ENCODE measurements around the gene CDK4. TPM values are rescaled to one million over a fixed set of nuclear protein-coding genes. Genes with fewer than 3 reads are reported as not detected.

CDK4 gene
- total RNA-seq, 1 donor from 2014 or later: 120 TPM

DNA sequence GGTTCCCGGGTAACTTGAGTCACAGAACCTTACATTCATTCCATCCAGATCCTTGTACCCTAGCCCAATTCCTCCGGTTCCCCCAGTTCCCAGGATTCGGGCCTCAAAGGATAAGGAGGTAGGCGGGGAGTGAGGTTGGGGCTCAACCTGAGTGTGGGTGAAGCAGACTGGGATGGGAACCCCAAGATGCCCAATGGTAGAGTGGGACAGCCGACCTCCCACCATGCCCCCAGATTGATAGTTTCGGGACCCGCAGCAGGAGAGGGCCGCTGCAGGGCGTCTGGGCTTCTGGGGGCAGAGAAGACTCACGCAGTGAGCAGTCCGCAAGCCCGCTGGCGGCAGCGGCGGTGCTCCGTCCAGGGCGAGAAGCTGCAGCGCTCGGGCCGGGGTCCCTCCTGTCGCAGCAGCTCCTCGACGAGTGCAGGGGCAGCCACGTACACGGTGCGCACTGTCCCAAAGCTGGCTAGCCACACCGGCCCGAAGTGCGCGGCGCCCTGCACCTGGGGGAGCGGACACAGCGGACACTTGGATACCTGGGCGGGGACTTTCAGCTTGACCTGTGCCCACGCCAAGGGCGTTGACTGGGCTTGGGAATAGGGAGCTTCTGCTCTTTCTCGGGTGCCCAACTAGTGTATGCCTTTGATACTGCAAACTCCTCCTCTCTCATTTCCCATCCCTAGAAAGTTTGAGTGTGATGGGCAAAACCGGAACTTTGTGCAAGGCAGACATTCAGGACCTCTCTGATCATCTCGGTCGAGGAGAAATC, 13.8 kb upstream of the CDK4 start:
- H3K36me3 Mint-ChIP-seq (ENCODE audit: low read depth, unreplicated experiment): peaks cover 8% of the 10 kb centered on the region
- H3K4me3 Mint-ChIP-seq (ENCODE audit: unreplicated experiment): peak overlapping the region; percentile 65
- H3K27ac Mint-ChIP-seq (ENCODE audit: unreplicated experiment): no peak overlapping the region
- no peaks in the 10 kb centered on the region for H3K9me3 Mint-ChIP-seq (ENCODE audit: unreplicated experiment)
- H3K4me1 Mint-ChIP-seq (ENCODE audit: unreplicated experiment): peaks cover 28% of the 10 kb centered on the region
- H3K27me3 Mint-ChIP-seq (ENCODE audit: unreplicated experiment): peaks cover 32% of the 10 kb centered on the region
- DNase-seq (ENCODE audit: low spot score): no peak
- TF ChIP-seq, protein P1, sequence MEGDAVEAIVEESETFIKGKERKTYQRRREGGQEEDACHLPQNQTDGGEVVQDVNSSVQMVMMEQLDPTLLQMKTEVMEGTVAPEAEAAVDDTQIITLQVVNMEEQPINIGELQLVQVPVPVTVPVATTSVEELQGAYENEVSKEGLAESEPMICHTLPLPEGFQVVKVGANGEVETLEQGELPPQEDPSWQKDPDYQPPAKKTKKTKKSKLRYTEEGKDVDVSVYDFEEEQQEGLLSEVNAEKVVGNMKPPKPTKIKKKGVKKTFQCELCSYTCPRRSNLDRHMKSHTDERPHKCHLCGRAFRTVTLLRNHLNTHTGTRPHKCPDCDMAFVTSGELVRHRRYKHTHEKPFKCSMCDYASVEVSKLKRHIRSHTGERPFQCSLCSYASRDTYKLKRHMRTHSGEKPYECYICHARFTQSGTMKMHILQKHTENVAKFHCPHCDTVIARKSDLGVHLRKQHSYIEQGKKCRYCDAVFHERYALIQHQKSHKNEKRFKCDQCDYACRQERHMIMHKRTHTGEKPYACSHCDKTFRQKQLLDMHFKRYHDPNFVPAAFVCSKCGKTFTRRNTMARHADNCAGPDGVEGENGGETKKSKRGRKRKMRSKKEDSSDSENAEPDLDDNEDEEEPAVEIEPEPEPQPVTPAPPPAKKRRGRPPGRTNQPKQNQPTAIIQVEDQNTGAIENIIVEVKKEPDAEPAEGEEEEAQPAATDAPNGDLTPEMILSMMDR (IDR thresholded peaks at IDR 0.05; ENCODE audit: unreplicated experiment): no peak

DNA sequence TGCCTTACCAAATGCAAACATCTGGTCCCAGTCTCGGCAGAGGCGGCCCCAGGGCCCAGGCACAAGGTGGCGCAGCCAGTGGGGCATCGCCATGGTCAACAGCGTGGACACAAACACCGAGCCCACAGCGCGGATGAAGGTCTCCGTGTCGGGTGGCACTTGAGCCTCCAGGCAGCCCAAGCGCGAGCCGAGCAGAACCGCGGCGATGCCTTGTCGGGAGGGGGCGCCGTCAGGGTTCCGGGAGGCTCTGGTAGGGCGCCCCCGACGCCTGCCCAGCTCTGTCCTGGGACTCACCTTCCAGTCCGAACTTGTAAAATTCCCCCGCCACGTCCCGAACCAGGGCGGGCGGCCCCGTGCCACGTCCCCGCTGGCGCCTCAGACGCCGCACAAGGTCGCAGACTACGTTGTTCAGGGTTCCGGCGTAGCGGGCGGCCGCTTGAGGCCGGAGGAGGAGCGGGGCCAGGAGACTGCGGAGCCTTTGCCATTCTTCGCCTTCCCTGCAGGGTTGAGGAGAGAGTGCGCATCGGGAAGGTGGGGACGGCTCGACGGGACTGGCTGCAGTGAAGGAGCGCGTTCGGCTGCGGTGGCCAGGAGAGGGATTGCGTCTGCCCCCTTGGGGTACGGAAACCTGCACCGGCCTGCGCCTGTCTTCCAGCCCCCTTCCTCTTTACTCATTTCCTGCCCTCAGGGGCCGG, 13.0 kb upstream of the CDK4 start:
- peaks cover 29% of the 10 kb centered on the region for H3K27me3 Mint-ChIP-seq (ENCODE audit: unreplicated experiment)
- no peak overlapping the region for H3K4me3 Mint-ChIP-seq (ENCODE audit: unreplicated experiment)
- peaks cover 8% of the 10 kb centered on the region for H3K36me3 Mint-ChIP-seq (ENCODE audit: low read depth, unreplicated experiment)
- H3K4me1 Mint-ChIP-seq (ENCODE audit: unreplicated experiment): peaks cover 28% of the 10 kb centered on the region
- TF ChIP-seq, protein P1 (IDR thresholded peaks at IDR 0.05; ENCODE audit: unreplicated experiment): no peak
- DNase-seq (ENCODE audit: low spot score): peak; percentile 44
- H3K27ac Mint-ChIP-seq (ENCODE audit: unreplicated experiment): no peak overlapping the region
- H3K9me3 Mint-ChIP-seq (ENCODE audit: unreplicated experiment): no peaks in the 10 kb centered on the region

DNA sequence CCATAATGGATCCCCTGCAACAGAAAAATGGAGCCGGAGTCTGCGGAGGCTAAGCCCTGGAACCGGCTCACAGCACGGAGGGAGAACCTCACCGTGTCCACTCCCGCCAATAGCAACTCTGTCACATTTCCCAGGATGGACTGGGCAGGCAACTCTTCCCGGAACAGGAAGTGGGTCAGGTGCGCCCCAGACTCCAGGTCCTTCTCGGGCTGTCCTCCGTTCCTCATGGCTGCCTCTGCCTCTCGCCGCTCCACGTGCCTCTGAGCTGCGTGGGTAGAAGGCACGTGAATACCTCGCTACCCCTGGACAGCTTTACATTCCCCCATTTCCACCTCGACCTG, 12.5 kb upstream of the CDK4 start:
- Mint-ChIP-seq H3K36me3 (ENCODE audit: low read depth, unreplicated experiment) (peaks cover 3% of the 10 kb centered on the region), H3K9me3 (ENCODE audit: unreplicated experiment) (no peaks in the 10 kb centered on the region), H3K4me1 (ENCODE audit: unreplicated experiment) (peaks cover 24% of the 10 kb centered on the region), H3K27me3 (ENCODE audit: unreplicated experiment) (peaks cover 28% of the 10 kb centered on the region), H3K27ac (ENCODE audit: unreplicated experiment) (no peak overlapping the region), H3K4me3 (ENCODE audit: unreplicated experiment) (peak overlapping the region; percentile 85)
- DNase-seq (ENCODE audit: low spot score): no peak
- TF ChIP-seq, protein P1 (IDR thresholded peaks at IDR 0.05; ENCODE audit: unreplicated experiment): no peak

DNA sequence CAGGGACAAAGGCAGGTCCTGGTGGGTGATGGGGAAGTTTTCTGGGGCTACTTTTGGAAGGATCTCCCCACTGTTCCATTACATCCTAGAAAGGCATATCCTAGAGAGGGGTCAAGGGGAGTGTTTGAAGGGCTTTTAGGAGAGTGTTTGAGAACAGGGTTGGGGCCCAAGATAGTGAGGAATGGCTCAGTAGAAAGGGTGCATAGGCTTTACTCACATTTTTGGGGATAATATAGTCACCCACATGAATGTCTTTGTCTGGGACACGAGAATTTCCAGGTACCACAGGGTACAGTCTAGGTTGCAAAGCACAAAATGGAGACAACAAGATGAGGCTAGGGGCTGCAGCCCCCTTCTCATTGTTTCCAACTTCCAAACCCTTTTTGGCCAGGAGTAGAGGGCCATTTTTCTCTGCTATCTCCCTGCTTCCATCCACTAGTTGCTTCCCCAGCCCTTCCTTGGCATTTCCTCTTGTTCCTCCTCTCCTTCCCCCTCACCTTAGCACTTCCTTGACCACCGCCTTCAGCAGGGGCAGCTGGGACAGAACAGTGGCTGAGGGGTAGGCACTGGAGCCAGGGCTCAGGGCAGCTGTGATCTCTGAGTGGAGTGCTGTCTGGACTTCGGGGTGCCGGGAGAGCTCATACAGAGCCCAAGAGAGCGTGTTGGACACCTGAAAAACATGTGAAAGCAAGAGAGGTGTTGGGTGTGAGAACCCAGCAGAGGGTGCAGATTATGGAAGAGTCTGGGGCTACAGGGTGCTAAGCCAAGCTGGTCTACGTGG, 12.0 kb upstream of the CDK4 start:
- Mint-ChIP-seq H3K27me3 (ENCODE audit: unreplicated experiment) (peaks cover 28% of the 10 kb centered on the region), H3K4me3 (ENCODE audit: unreplicated experiment) (peak overlapping the region; percentile 85)
- TF ChIP-seq, protein P1 (IDR thresholded peaks at IDR 0.05; ENCODE audit: unreplicated experiment): no peak

More for the DNA sequence above, 12.0 kb upstream of the CDK4 start:
- H3K36me3 Mint-ChIP-seq (ENCODE audit: low read depth, unreplicated experiment): peaks cover 3% of the 10 kb centered on the region
- H3K9me3 Mint-ChIP-seq (ENCODE audit: unreplicated experiment): no peaks in the 10 kb centered on the region
- H3K27ac Mint-ChIP-seq (ENCODE audit: unreplicated experiment): peak overlapping the region; percentile 72
- DNase-seq (ENCODE audit: low spot score): no peak
- peaks cover 23% of the 10 kb centered on the region for H3K4me1 Mint-ChIP-seq (ENCODE audit: unreplicated experiment)

Measured in endothelial cell (in vitro differentiated cells).